Lower leg skin (tissue), 3 donors: ENCODE data around the gene EIF4G2.

ENCODE experiments used
- CTCF ChIP-seq, 3 donors: fragments of 450-650 bp; IDR thresholded peaks; one replicate each; pipeline ENCODE4 v1.5.1; 2016; ENCODE audit warnings: antibody characterized with exemption in 3 of 3, mild to moderate bottlenecking in 3 of 3, moderate library complexity in 2 of 3
- POLR2A ChIP-seq, 2 donors: fragments of 450-650 bp; IDR thresholded peaks; one replicate each; pipeline ENCODE4 v1.6.1; 2016 to 2017; ENCODE audit warnings: antibody characterized with exemption in 2 of 2, mild to moderate bottlenecking in 1 of 2, moderate library complexity in 1 of 2

- TF ChIP-seq CTCF (IDR thresholded peaks at IDR 0.05) (no peak), POLR2A (IDR thresholded peaks at IDR 0.05) (no peak)
These were observed 5.2 kb upstream of the EIF4G2 start for GRCh38 chr11:10813945-10814344.
